HuH-7.5 (cell line): ENCODE results near the gene FOXJ3.

Experiments used
- DNase-seq: peaks from one replicate; pipeline ENCODE4 v3.0.0; 2011; ENCODE audit warnings: low spot score

FOXJ3 gene

GRCh38 chr1:42189931-42190853 lies 144.8 kb downstream of the FOXJ3 start:
- no peak for DNase-seq

GRCh38 chr1:42186152-42186551 lies 148.9 kb downstream of the FOXJ3 start:
- DNase-seq = no peak

- DNase-seq = no peak
Observed at GRCh38 chr1:42184616-42185015, 150.4 kb downstream of the FOXJ3 start.

- DNase-seq = no peak
Observed at GRCh38 chr1:42183957-42184268, 151.1 kb downstream of the FOXJ3 start.

- DNase-seq = no peak
Observed at GRCh38 chr1:42183210-42183956, 151.7 kb downstream of the FOXJ3 start.

- no peak for DNase-seq
Observed at GRCh38 chr1:42181687-42182086, 153.3 kb downstream of the FOXJ3 start.

GRCh38 chr1:42179900-42180329 lies 155.1 kb downstream of the FOXJ3 start:
- DNase-seq = no peak

GRCh38 chr1:42179275-42179674 lies 155.8 kb downstream of the FOXJ3 start:
- no peak for DNase-seq

GRCh38 chr1:42178249-42178648 lies 156.8 kb downstream of the FOXJ3 start:
- DNase-seq = no peak

GRCh38 chr1:42177541-42177981 lies 157.5 kb downstream of the FOXJ3 start:
- DNase-seq = no peak

GRCh38 chr1:42176902-42177519 lies 158.0 kb downstream of the FOXJ3 start:
- peak; percentile 60 for DNase-seq

GRCh38 chr1:42175314-42176054 lies 159.6 kb downstream of the FOXJ3 start:
- DNase-seq = no peak

GRCh38 chr1:42173961-42174735 lies 160.9 kb downstream of the FOXJ3 start:
- DNase-seq = no peak

- peak; percentile 50 for DNase-seq
Observed at GRCh38 chr1:42173155-42173933, 161.7 kb downstream of the FOXJ3 start.

GRCh38 chr1:42172381-42173133 lies 162.5 kb downstream of the FOXJ3 start:
- DNase-seq = no peak

- no peak for DNase-seq
Observed at GRCh38 chr1:42171679-42172266, 163.3 kb downstream of the FOXJ3 start.

- DNase-seq = no peak
Observed at GRCh38 chr1:42170779-42171621, 164.0 kb downstream of the FOXJ3 start.

- DNase-seq = no peak
Observed at GRCh38 chr1:42168763-42169162, 166.3 kb downstream of the FOXJ3 start.

- no peak for DNase-seq
Observed at GRCh38 chr1:42168391-42168670, 166.7 kb downstream of the FOXJ3 start.
